K562 (cell line): ENCODE results near the gene PPP1R16B. TPM values are rescaled to one million over a fixed set of nuclear protein-coding genes. Genes with fewer than 3 reads are reported as not detected.

Experiments used
- ATAC-seq: fragments of 200-7000 bp; cut with Tn5 transposase; 3 replicates; pipeline ENCODE4 v1.9.1; 2020; ENCODE audit warnings: moderate library complexity
- BruUV-seq: library from RNA; stranded (reverse); fragments of 400-500 nt; replicated peaks from 2 replicates; lab custom pipeline; 2021; lab: Mats Ljungman, UMichigan
- CTCF ChIA-PET: fragments of 300-600 bp; formaldehyde crosslinking; extraction: SDS; loops from one replicate; lab custom pipeline; 2021; ENCODE audit warnings: low intra/inter-chr PET ratio; lab: Yijun Ruan, JAX
- POLR2A ChIA-PET: fragments of 300-600, 350-650 bp; sonication (Branson Sonifier 250); formaldehyde crosslinking; extraction: SDS; loops from one replicate; lab custom pipeline; 2021; ENCODE audit warnings: antibody characterized with exemption, inconsistent platforms; lab: Yijun Ruan, JAX
- DNase-seq, 4 experiments: peaks; one replicate each; pipeline versions ENCODE4 v3.0.0 to v3.0.0-alpha.2; 2011 to 2018; ENCODE audit warnings: low spot score in 3 of 4, mixed read lengths in 3 of 4; ENCODE audit errors: extremely low read depth in 1 of 4
- FAIRE-seq: peaks from 2 replicates; lab custom pipeline; 2011; peaks lifted over from hg19 to GRCh38; lab: Jason Lieb, UNC
- H2AFZ ChIP-seq: 2 replicates; pipeline ENCODE4 v1.6.0; 2011; ENCODE audit warnings: low read depth, low read length, control low read depth, inconsistent platforms
- H3K27ac ChIP-seq: fragments of 200-600 bp; 3 replicates; pipeline ENCODE4 v1.8.0; 2011; ENCODE audit warnings: low read depth, mild to moderate bottlenecking, control low read depth, inconsistent platforms, low read length, moderate library complexity, mixed read lengths; ENCODE audit errors: extremely low read depth
- H3K27me3 ChIP-seq, 2 experiments: fragments of 300-600 bp in 1 of 2; 2 replicates in 1 of 2; 3 replicates in 1 of 2; pipeline versions ENCODE4 v1.6.0 to v1.8.0; 2011; ENCODE audit warnings: inconsistent platforms in 2 of 2, low read length in 2 of 2, mild to moderate bottlenecking in 1 of 2, mixed read lengths in 1 of 2, moderate library complexity in 1 of 2; ENCODE audit not compliant: control insufficient read depth in 2 of 2, insufficient read depth in 2 of 2
- H3K36me3 ChIP-seq: fragments of 300-600 bp; 3 replicates; pipeline ENCODE4 v1.8.0; 2011; ENCODE audit warnings: mild to moderate bottlenecking, low read length, inconsistent platforms; ENCODE audit not compliant: control insufficient read depth, insufficient read depth
- H3K4me1 ChIP-seq, 2 experiments: fragments of 200-600 bp in 1 of 2; replicated peaks in 1 of 2; 2 replicates in 1 of 2; 3 replicates in 1 of 2; pipeline versions ENCODE4 v1.5.1 to v1.8.0; 2011; ENCODE audit warnings: inconsistent platforms in 2 of 2, low read length in 2 of 2, mild to moderate bottlenecking in 1 of 2, mixed read lengths in 1 of 2, moderate library complexity in 1 of 2; ENCODE audit not compliant: control insufficient read depth in 2 of 2, insufficient read depth in 2 of 2
- H3K4me2 ChIP-seq: 2 replicates; pipeline ENCODE4 v1.6.1; 2011; ENCODE audit warnings: low read length, control low read depth, inconsistent platforms, mixed read lengths; ENCODE audit not compliant: insufficient read depth
- H3K4me3 ChIP-seq: fragments of 200-600 bp; sonication (generic), shearing (Covaris generic); 2 replicates; pipeline ENCODE4 v1.5.1; 2016; ENCODE audit warnings: control low read depth, inconsistent platforms
- H3K79me2 ChIP-seq: fragments of 200-600 bp; 3 replicates; pipeline ENCODE4 v1.8.0; 2011; ENCODE audit warnings: low read length, inconsistent platforms; ENCODE audit not compliant: control insufficient read depth, insufficient read depth
- H3K9ac ChIP-seq, 2 experiments: 2 replicates each; pipeline versions ENCODE4 v1.6.0 to v1.6.1; 2011; ENCODE audit warnings: low read depth in 2 of 2, low read length in 2 of 2, control low read depth in 1 of 2, inconsistent platforms in 1 of 2, mild to moderate bottlenecking in 1 of 2, mixed read lengths in 1 of 2; ENCODE audit not compliant: insufficient read depth in 1 of 2
- H3K9me1 ChIP-seq: one replicate; pipeline ENCODE4 v1.6.0; 2011; ENCODE audit warnings: inconsistent platforms, mild to moderate bottlenecking, low read length, moderate library complexity; ENCODE audit not compliant: control insufficient read depth, insufficient read depth
- H3K9me3 ChIP-seq: replicated peaks from 2 replicates; pipeline ENCODE4 v1.5.1; 2011; ENCODE audit warnings: low read depth, low read length, inconsistent platforms; ENCODE audit not compliant: control insufficient read depth, insufficient read depth
- H4K20me1 ChIP-seq: replicated peaks from 2 replicates; pipeline ENCODE4 v1.6.1; 2011; ENCODE audit warnings: low read length, inconsistent platforms, mixed read lengths; ENCODE audit not compliant: control insufficient read depth, insufficient read depth
- C11orf30 ChIP-seq: fragments of 450-650 bp; IDR thresholded peaks from 2 replicates; pipeline ENCODE4 v1.6.1; 2016; ENCODE audit warnings: low read depth, mild to moderate bottlenecking
- CREB1 ChIP-seq, 2 experiments: sonication (generic) in 1 of 2; formaldehyde crosslinking in 1 of 2; IDR thresholded peaks; 2 replicates each; pipeline versions ENCODE4 v1.6.1 to v1.8.0; 2012 to 2022; ENCODE audit warnings: inconsistent platforms in 1 of 2, mild to moderate bottlenecking in 1 of 2, missing genetic modification reagents in 1 of 2, moderate library complexity in 1 of 2
- EP400 ChIP-seq: fragments of 450-650 bp; IDR thresholded peaks from 2 replicates; pipeline ENCODE4 v1.6.1; 2017; ENCODE audit warnings: antibody characterized with exemption, mild to moderate bottlenecking, moderate library complexity
- FOXJ2 ChIP-seq: fragments of 200-800 bp; sonication (Bioruptor generic); IDR thresholded peaks from 2 replicates; pipeline ENCODE4 v1.6.1; 2016; ENCODE audit warnings: missing genetic modification characterization, missing compliant biosample characterization
- FUS ChIP-seq: fragments of 200-400 bp; formaldehyde crosslinking; optimal IDR thresholded peaks from 2 replicates; pipeline ENCODE3; 2017; ENCODE audit warnings: low read depth, low read length
- KLF10 ChIP-seq: fragments of 250-450 bp; sonication (Bioruptor Pico); IDR thresholded peaks from 2 replicates; pipeline ENCODE4 v1.6.1; 2021; ENCODE audit warnings: matching md5 sums
- MTF1 ChIP-seq: fragments of 250-450 bp; sonication (Bioruptor Pico); IDR thresholded peaks from 2 replicates; pipeline ENCODE4 v1.9.0; 2021; ENCODE audit warnings: moderate library complexity, mild to moderate bottlenecking, inconsistent platforms, borderline replicate concordance
- NR3C1 ChIP-seq: sonication (generic); formaldehyde crosslinking; IDR thresholded peaks from 2 replicates; pipeline ENCODE4 v1.8.1; 2022; ENCODE audit warnings: missing genetic modification reagents
- POLR2A ChIP-seq: fragments of 450-650 bp; conservative IDR thresholded peaks from 2 replicates; pipeline ENCODE4 v1.6.1; 2016
- POLR2G ChIP-seq: fragments of 200-400 bp; formaldehyde crosslinking; IDR thresholded peaks from 2 replicates; pipeline ENCODE4 v1.6.1; 2017; ENCODE audit warnings: low read depth, mild to moderate bottlenecking, antibody characterized with exemption, low read length, moderate library complexity
- SMAD4 ChIP-seq: fragments of 250-450 bp; sonication (Bioruptor Pico); conservative IDR thresholded peaks from 2 replicates; pipeline ENCODE4 v1.8.0; 2021; ENCODE audit warnings: inconsistent platforms, mild to moderate bottlenecking, moderate library complexity
- TBL1XR1 ChIP-seq, 2 experiments: IDR thresholded peaks; 2 replicates each; pipeline ENCODE4 v1.6.1; 2012; ENCODE audit warnings: improper control_type of control experiment in 2 of 2, low read length in 2 of 2, mild to moderate bottlenecking in 1 of 2
- ZFP1 ChIP-seq: fragments of 450-650 bp; formaldehyde crosslinking; IDR thresholded peaks from 2 replicates; pipeline ENCODE4 v1.4.0; 2020; ENCODE audit warnings: mild to moderate bottlenecking, mixed read lengths
- ZNF354B ChIP-seq: fragments of 250-450 bp; sonication (Bioruptor Pico); IDR thresholded peaks from 2 replicates; pipeline ENCODE4 v1.4.0; 2020
- ZNF408 ChIP-seq: fragments of 250-450 bp; sonication (Bioruptor Pico); IDR thresholded peaks from 2 replicates; pipeline ENCODE4 v1.4.0; 2020; ENCODE audit warnings: low read depth, mild to moderate bottlenecking, moderate library complexity
- ZNF507 ChIP-seq: conservative IDR thresholded peaks from 2 replicates; pipeline ENCODE4 v1.6.1; 2017; ENCODE audit warnings: missing genetic modification characterization, missing compliant biosample characterization
- ZNF696 ChIP-seq: fragments of 250-450 bp; sonication (Bioruptor Pico); conservative IDR thresholded peaks from 2 replicates; pipeline ENCODE4 v1.4.0; 2020; ENCODE audit warnings: mild to moderate bottlenecking, moderate library complexity
- WGBS: fragments of 100-300 bp; shearing (Covaris generic); methylation state at CpG from one replicate; pipeline ENCODE4 v1.1.6; 2016; ENCODE audit warnings: low coverage, mixed read lengths; ENCODE audit not compliant: insufficient coverage; ENCODE audit errors: missing lambda C conversion rate; 5-methylcytosine and 5-hydroxymethylcytosine counted together
- in situ Hi-C: fragments of 300-500 bp; cut with MboI; formaldehyde crosslinking; loops from 4 replicates; pipeline ENCODE4 v1.15.0; 2018; ENCODE audit warnings: inconsistent platforms, mixed read lengths
- intact Hi-C: fragments of 100-400 bp; cut with micrococcal nuclease; formaldehyde crosslinking; loops from 2 replicates; pipeline ENCODE4 v1.14.2; 2022
- polyA plus RNA-seq, 8 experiments: library from polyadenylated mRNA; depleted of rRNA in 4 of 8; stranded (reverse) in 5 of 8; unstranded in 3 of 8; fragments of >200 nt; fragmentation: Nextera tagmentation in 2 of 8; fragmentation: Illumina TruSeq in 1 of 8; extraction: Ambion mirVana in 2 of 8; extraction: Trizol in 1 of 8; gene quantifications; 2 replicates each; pipeline versions ENCODE4 v1.2.1 to v1.2.3, GENCODE V29; 2011 to 2014; ENCODE audit warnings: inconsistent platforms in 1 of 8, missing spikeins in 1 of 8
- total RNA-seq, 7 experiments: library from RNA; depleted of rRNA in 6 of 7; stranded (reverse); fragments of >200 nt in 6 of 7; fragmentation: Illumina TruSeq in 2 of 7; extraction: Trizol in 2 of 7; gene quantifications; 2 replicates each; pipeline versions ENCODE4 v1.2.1 to v1.2.3, GENCODE V29; 2011 to 2021; ENCODE audit warnings: low replicate concordance in 1 of 7
- TF ChIP-seq, protein P1 (sequence below): sonication (generic); formaldehyde crosslinking; IDR thresholded peaks from 2 replicates; pipeline ENCODE4 v1.8.0; 2022; ENCODE audit warnings: mild to moderate bottlenecking, missing genetic modification reagents
- TF ChIP-seq, protein P2 (sequence below): fragments of 200-800 bp; sonication (Bioruptor generic); IDR thresholded peaks from 2 replicates; pipeline ENCODE4 v1.6.1; 2017; ENCODE audit warnings: missing genetic modification characterization, missing compliant biosample characterization

Gene PPP1R16B
- total and polyA plus RNA-seq, 9 of the 15 experiments (the other 6 are each of a cell fraction or from before 2014, with no cell fraction given): 1.5 to 11.5 (median 6.8) TPM

DNA sequence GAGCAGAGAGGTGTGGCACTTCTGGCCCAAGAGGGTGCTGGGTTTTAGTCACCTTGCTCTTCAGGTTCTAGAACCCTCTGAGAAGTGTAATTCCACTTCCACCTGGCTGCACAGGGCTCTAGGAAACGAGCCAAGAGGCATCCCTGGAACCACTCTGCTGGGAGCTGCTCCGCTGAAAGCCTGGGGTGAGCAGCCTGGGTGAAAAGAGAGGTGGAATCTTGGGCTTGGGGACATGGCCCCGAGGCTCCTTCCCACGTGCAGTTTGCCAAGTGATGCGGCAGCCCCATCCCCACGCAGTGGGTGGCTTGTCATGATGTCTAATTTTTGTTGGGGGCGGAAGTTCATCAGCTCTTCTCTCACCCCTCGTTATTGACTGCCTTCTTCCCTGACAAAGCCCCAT, 32.8 kb downstream of the PPP1R16B start:
- Histone ChIP-seq H3K27ac (no peak overlapping the region), H3K9ac (peak overlapping the region in 1 of 2 experiments; percentile 67; a peak in 1 of 4 replicates), H3K4me2 (no peak overlapping the region), H3K4me3 (no peak overlapping the region), H3K36me3 (no peaks in the 10 kb centered on the region), H3K27me3 (no peaks in the 10 kb centered on the region), H3K9me3 (no peaks in the 10 kb centered on the region), H3K79me2 (no peaks in the 10 kb centered on the region), H3K9me1 (no peaks in the 10 kb centered on the region), H4K20me1 (0 out of 2 replicates have a peak, but pooled peaks cover 4% of the 10 kb centered on the region), H3K4me1 (peaks cover 19% of the 10 kb centered on the region in 2 experiments; a peak in 4 of 5 replicates), H2AFZ (no peak overlapping the region)
- DNase-seq (no peak), ATAC-seq (no peak), FAIRE-seq (no peak)
- TF ChIP-seq NR3C1 (no peak), FOXJ2 (tag) (no peak), C11orf30 (no peak), TBL1XR1 (IDR thresholded peaks at IDR 0.05; ENCODE audit: low read length in 2 of 2) (no peak), MTF1 (no peak), ZFP1 (CRISPR knock-in tag) (no peak), FUS (no peak), POLR2G (no peak), ZNF354B (CRISPR knock-in tag) (no peak), ZNF696 (no peak), CREB1 (IDR thresholded peaks at IDR 0.05) (no peak), CREB1 (CRISPR knock-in tag; IDR thresholded peaks at IDR 0.05) (no peak), ZNF507 (no peak), POLR2A (no peak), SMAD4 (no peak), ZNF408 (no peak), KLF10 (CRISPR knock-in tag) (no peak), EP400 (no peak)
- TF ChIP-seq, protein P1, sequence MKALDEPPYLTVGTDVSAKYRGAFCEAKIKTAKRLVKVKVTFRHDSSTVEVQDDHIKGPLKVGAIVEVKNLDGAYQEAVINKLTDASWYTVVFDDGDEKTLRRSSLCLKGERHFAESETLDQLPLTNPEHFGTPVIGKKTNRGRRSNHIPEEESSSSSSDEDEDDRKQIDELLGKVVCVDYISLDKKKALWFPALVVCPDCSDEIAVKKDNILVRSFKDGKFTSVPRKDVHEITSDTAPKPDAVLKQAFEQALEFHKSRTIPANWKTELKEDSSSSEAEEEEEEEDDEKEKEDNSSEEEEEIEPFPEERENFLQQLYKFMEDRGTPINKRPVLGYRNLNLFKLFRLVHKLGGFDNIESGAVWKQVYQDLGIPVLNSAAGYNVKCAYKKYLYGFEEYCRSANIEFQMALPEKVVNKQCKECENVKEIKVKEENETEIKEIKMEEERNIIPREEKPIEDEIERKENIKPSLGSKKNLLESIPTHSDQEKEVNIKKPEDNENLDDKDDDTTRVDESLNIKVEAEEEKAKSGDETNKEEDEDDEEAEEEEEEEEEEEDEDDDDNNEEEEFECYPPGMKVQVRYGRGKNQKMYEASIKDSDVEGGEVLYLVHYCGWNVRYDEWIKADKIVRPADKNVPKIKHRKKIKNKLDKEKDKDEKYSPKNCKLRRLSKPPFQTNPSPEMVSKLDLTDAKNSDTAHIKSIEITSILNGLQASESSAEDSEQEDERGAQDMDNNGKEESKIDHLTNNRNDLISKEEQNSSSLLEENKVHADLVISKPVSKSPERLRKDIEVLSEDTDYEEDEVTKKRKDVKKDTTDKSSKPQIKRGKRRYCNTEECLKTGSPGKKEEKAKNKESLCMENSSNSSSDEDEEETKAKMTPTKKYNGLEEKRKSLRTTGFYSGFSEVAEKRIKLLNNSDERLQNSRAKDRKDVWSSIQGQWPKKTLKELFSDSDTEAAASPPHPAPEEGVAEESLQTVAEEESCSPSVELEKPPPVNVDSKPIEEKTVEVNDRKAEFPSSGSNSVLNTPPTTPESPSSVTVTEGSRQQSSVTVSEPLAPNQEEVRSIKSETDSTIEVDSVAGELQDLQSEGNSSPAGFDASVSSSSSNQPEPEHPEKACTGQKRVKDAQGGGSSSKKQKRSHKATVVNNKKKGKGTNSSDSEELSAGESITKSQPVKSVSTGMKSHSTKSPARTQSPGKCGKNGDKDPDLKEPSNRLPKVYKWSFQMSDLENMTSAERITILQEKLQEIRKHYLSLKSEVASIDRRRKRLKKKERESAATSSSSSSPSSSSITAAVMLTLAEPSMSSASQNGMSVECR (CRISPR knock-in tag): no peak
- TF ChIP-seq, protein P2, sequence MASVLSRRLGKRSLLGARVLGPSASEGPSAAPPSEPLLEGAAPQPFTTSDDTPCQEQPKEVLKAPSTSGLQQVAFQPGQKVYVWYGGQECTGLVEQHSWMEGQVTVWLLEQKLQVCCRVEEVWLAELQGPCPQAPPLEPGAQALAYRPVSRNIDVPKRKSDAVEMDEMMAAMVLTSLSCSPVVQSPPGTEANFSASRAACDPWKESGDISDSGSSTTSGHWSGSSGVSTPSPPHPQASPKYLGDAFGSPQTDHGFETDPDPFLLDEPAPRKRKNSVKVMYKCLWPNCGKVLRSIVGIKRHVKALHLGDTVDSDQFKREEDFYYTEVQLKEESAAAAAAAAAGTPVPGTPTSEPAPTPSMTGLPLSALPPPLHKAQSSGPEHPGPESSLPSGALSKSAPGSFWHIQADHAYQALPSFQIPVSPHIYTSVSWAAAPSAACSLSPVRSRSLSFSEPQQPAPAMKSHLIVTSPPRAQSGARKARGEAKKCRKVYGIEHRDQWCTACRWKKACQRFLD (CRISPR knock-in tag): no peak
- 54% methylated on average over 7 of the region's 8 CpGs for WGBS
- POLR2A ChIA-PET: no interaction called here
- in situ Hi-C loops (no loop called here), intact Hi-C loops (no loop called here)
- CTCF ChIA-PET: no interaction called here
- BruUV-seq: no TSS peak
